OCI-LY3 (cell line): ENCODE measurements around the gene KLF15.

ENCODE experiments used
- H2AFZ ChIP-seq: fragments of 200-600, 300-600 bp; shearing (Covaris generic); 2 replicates; pipeline ENCODE4 v1.6.0; 2014; ENCODE audit warnings: antibody characterized with exemption, low read depth, low read length
- H3K27ac ChIP-seq: fragments of 200-600, 300-600 bp; sonication (generic); 2 replicates; pipeline ENCODE4 v1.5.1; 2014; ENCODE audit warnings: mild to moderate bottlenecking, low read length, moderate library complexity, mixed read lengths
- H3K27me3 ChIP-seq: fragments of 200-600, 300-600 bp; sonication (generic); 2 replicates; pipeline ENCODE4 v1.6.1; 2014; ENCODE audit warnings: low read depth, low read length, mixed read lengths
- H3K36me3 ChIP-seq: fragments of 200-600, 300-600 bp; sonication (generic); replicated peaks from 2 replicates; pipeline ENCODE3; 2014; ENCODE audit warnings: low read depth, low read length, mixed read lengths
- H3K4me1 ChIP-seq: fragments of 300-600, 200-600 bp; sonication (generic); 2 replicates; pipeline ENCODE4 v1.6.1; 2014; ENCODE audit warnings: low read length, mixed read lengths
- H3K4me2 ChIP-seq: fragments of 200-600, 300-600 bp; sonication (generic); 2 replicates; pipeline ENCODE4 v1.6.1; 2014; ENCODE audit warnings: low read length, mixed read lengths
- H3K4me3 ChIP-seq: fragments of 300-600, 200-600 bp; sonication (generic); 2 replicates; pipeline ENCODE4 v1.5.1; 2014; ENCODE audit warnings: antibody characterized with exemption, mild to moderate bottlenecking, low read length, moderate library complexity
- H3K79me2 ChIP-seq: fragments of 300-600, 200-600 bp; shearing (Covaris generic); 2 replicates; pipeline ENCODE4 v1.6.1; 2014; ENCODE audit warnings: mild to moderate bottlenecking, low read length, mixed read lengths
- H3K9ac ChIP-seq: fragments of 300-600, 200-600 bp; shearing (Covaris generic); 2 replicates; pipeline ENCODE4 v1.6.0; 2014; ENCODE audit warnings: mild to moderate bottlenecking, low read length, moderate library complexity
- H3K9me3 ChIP-seq: fragments of 200-600, 300-600 bp; shearing (Covaris generic); 2 replicates; pipeline ENCODE4 v1.6.1; 2014; ENCODE audit warnings: low read length, mixed read lengths; ENCODE audit not compliant: insufficient read depth
- H4K20me1 ChIP-seq: fragments of 200-600, 300-600 bp; sonication (generic); 2 replicates; pipeline ENCODE4 v1.6.1; 2016; ENCODE audit warnings: low read length, mixed read lengths; ENCODE audit not compliant: insufficient read depth
- EZH2phosphoT487 ChIP-seq: fragments of 200-600 bp; shearing (Covaris generic); IDR thresholded peaks from 2 replicates; pipeline ENCODE4 v1.6.1; 2018; ENCODE audit warnings: antibody characterized with exemption, mixed run types, low read depth
- TF ChIP-seq, protein P1 (sequence below): fragments of 200-600, 300-600 bp; sonication (generic); IDR thresholded peaks from 2 replicates; pipeline ENCODE4 v1.5.1; 2014; ENCODE audit warnings: antibody characterized with exemption, low read length, low read depth

KLF15 gene

DNA sequence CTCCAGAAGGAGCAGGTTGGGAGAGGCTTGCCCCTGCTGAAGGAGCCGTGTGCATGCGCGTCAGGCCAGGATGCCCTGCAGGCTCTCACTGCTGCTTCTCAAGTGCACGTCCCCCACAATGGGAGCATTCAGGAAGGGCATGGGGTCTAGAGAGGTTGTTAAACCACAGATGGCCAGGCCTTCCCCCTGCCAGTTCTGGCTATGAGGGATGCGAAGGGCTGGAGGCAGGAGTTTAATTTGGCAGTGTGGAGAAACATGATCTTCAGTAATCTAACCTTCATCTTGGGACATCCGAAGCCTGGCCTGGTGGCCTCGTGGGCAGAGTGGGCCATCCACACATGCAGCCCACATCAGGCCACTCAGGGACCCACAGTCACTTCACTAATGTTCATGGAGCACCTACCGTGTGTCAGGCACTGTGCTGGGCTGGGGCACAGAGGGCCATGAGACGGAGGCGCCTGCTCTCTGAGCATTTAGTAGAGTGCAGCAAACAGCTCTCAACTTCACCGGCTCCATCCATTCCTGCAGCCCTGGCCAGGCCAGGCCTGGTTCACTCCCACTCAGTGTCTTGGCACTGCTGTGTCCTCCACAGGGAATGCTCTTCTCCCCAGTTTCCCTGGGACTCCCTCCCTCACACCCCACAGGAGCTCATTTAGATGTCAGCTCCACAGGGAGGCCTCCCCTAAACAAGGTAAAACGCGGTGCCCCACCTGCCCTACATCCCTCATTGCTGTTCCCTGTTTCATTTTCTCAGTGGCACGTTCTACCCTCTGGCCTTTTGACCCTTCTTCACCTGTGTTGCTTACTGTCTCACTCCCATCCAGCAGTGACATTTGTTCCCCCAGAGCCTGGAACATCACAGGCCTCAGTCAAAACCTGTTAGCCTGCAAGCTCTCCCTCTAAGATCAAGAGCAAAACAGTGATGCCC, 41.5 kb upstream of the KLF15 start:
- no peaks in the 10 kb centered on the region for H4K20me1 ChIP-seq
- H3K4me3 ChIP-seq, result no peak overlapping the region; the same call in 1 of the 2 replicates
- no peak for TF ChIP-seq EZH2phosphoT487
- TF ChIP-seq, protein P1, sequence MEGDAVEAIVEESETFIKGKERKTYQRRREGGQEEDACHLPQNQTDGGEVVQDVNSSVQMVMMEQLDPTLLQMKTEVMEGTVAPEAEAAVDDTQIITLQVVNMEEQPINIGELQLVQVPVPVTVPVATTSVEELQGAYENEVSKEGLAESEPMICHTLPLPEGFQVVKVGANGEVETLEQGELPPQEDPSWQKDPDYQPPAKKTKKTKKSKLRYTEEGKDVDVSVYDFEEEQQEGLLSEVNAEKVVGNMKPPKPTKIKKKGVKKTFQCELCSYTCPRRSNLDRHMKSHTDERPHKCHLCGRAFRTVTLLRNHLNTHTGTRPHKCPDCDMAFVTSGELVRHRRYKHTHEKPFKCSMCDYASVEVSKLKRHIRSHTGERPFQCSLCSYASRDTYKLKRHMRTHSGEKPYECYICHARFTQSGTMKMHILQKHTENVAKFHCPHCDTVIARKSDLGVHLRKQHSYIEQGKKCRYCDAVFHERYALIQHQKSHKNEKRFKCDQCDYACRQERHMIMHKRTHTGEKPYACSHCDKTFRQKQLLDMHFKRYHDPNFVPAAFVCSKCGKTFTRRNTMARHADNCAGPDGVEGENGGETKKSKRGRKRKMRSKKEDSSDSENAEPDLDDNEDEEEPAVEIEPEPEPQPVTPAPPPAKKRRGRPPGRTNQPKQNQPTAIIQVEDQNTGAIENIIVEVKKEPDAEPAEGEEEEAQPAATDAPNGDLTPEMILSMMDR, result no peak
- H2AFZ ChIP-seq, result no peak overlapping the region
- peaks cover 13% of the 10 kb centered on the region; the same call in 1 of the 2 replicates for H3K9me3 ChIP-seq
- H3K9ac ChIP-seq, result no peak overlapping the region
- H3K4me2 ChIP-seq, result peak overlapping the region; percentile 9; the same call in 1 of the 2 replicates
- H3K27ac ChIP-seq, result peak overlapping the region; percentile 62
- H3K79me2 ChIP-seq, result no peaks in the 10 kb centered on the region
- peaks cover 14% of the 10 kb centered on the region for H3K4me1 ChIP-seq
- peaks cover 6% of the 10 kb centered on the region for H3K36me3 ChIP-seq
- peaks cover under 1% of the 10 kb centered on the region; the same call in 1 of the 2 replicates for H3K27me3 ChIP-seq

DNA sequence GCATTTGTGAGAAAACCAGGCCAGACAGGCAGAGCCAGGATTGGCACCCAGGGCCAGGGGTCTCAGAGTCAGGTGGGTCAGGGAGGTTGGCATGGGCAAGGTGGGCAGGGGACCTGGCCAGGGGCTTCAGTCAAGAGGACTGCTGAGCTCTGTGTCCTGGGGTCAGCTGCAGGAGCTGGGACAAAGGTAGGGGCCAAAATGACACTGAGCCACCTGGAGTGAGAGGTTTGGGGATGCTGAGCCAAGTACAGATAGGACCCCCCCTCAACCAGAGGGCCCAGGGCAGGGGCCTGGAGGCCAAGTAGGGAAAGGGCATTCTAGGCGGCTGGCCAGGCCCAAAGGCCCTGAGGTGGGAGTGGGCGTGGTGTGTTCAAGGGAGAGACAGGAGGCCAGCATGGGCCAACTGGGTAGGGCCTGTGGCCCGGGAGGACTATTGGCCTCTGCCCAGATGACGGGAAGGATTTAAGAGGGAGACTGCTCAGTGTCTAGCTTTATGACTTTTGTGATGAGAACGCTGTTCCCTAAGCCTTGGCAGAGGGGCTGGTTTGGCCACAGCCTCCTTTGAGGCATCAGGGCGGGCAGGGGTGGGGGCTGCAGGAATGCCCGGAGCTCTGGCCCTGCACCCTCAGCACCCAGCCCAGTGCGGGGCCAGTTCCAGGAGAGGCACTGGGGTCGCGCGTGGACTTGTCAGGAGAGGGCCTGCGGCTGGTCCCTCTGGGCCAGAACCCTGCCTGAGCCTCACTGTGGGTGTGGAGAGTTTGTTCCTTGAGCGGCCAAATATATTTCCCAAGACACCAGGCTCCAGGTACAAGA, 40.6 kb upstream of the KLF15 start:
- Histone ChIP-seq H3K27ac (no peak overlapping the region), H3K9ac (no peak overlapping the region), H3K27me3 (peaks cover 8% of the 10 kb centered on the region; the same call in 1 of the 2 replicates), H3K36me3 (peaks cover 6% of the 10 kb centered on the region), H3K4me2 (no peak overlapping the region), H3K79me2 (no peaks in the 10 kb centered on the region), H3K9me3 (peaks cover 13% of the 10 kb centered on the region; the same call in 1 of the 2 replicates), H3K4me3 (no peak overlapping the region), H3K4me1 (peaks cover 14% of the 10 kb centered on the region), H2AFZ (no peak overlapping the region), H4K20me1 (no peaks in the 10 kb centered on the region)
- TF ChIP-seq, protein P1, result no peak

DNA sequence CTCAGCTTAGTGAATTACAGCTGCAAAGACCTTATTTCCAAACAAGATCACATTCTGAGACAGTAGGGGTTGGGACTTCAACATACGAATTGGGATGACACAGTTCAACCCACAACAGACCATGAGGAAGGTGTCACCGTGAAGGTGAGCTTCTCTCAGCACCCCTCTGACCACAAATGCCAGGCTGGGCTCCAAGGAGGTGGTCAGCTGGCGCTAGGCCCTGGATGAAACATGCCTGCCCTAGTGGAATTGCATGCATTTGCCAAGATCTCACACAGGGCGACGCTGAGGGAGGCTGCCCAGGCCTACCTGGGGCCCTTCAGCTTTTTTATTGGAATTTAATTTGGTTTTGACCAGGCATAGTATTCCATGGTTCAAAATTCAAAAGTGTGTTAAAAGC, 39.3 kb upstream of the KLF15 start:
- H3K9me3 ChIP-seq, result peaks cover 13% of the 10 kb centered on the region; the same call in 1 of the 2 replicates
- no peak overlapping the region for H3K27ac ChIP-seq
- peaks cover 16% of the 10 kb centered on the region; the same call in 1 of the 2 replicates for H3K27me3 ChIP-seq
- no peak overlapping the region for H3K4me3 ChIP-seq
- TF ChIP-seq, protein P1, result no peak
- no peak for TF ChIP-seq EZH2phosphoT487
- peaks cover 6% of the 10 kb centered on the region for H3K36me3 ChIP-seq
- H3K4me1 ChIP-seq, result peaks cover 14% of the 10 kb centered on the region
- H3K9ac ChIP-seq, result no peak overlapping the region
- no peak overlapping the region for H2AFZ ChIP-seq
- H4K20me1 ChIP-seq, result no peaks in the 10 kb centered on the region
- no peak overlapping the region for H3K4me2 ChIP-seq
- no peaks in the 10 kb centered on the region for H3K79me2 ChIP-seq
